Chondrocyte (in vitro differentiated cells): ENCODE measurements around the gene PHF21B. TPM values are rescaled to one million over a fixed set of nuclear protein-coding genes. Genes with fewer than 3 reads are reported as not detected.

Experiments
- DNase-seq: peaks from one replicate; pipeline ENCODE4 v3.0.0; 2021; ENCODE audit warnings: mixed read lengths, low spot score
- H3K27ac Mint-ChIP-seq: one replicate; pipeline ENCODE4 v1.8.0; 2021; ENCODE audit warnings: mild to moderate bottlenecking, moderate library complexity, mixed read lengths; ENCODE audit not compliant: unreplicated experiment
- H3K27me3 Mint-ChIP-seq: 2 replicates; pipeline ENCODE4 v1.8.0; 2021; ENCODE audit warnings: low read depth, mixed read lengths
- H3K36me3 Mint-ChIP-seq: 2 replicates; pipeline ENCODE4 v1.8.0; 2021; ENCODE audit warnings: low read depth, mixed read lengths
- H3K4me1 Mint-ChIP-seq: 2 replicates; pipeline ENCODE4 v1.8.0; 2021; ENCODE audit warnings: low read depth, mild to moderate bottlenecking, mixed read lengths
- H3K4me3 Mint-ChIP-seq: one replicate; pipeline ENCODE4 v1.8.0; 2021; ENCODE audit warnings: mild to moderate bottlenecking, moderate library complexity, mixed read lengths; ENCODE audit not compliant: unreplicated experiment
- H3K9me3 Mint-ChIP-seq: 2 replicates; pipeline ENCODE4 v1.8.0; 2021; ENCODE audit warnings: low read depth, mixed read lengths
- CTCF ChIP-seq: fragments of 200-600 bp; sonication (generic); IDR thresholded peaks from 2 replicates; pipeline ENCODE4 v1.5.0; 2021; ENCODE audit warnings: antibody characterized with exemption, mild to moderate bottlenecking, moderate library complexity
- total RNA-seq: library from RNA; stranded (reverse); gene quantifications from 3 replicates; pipeline ENCODE4 v1.2.1, GENCODE V29; 2021

PHF21B gene
- total RNA-seq, 1 donor from 2014 or later: 0.82 TPM

- peaks cover 3% of the 10 kb centered on the region for H3K4me1 Mint-ChIP-seq
- H3K27ac Mint-ChIP-seq: no peak overlapping the region
- no peak for TF ChIP-seq CTCF
- DNase-seq: no peak
- peaks cover 13% of the 10 kb centered on the region for H3K9me3 Mint-ChIP-seq
- no peaks in the 10 kb centered on the region for H3K36me3 Mint-ChIP-seq
- H3K27me3 Mint-ChIP-seq: peaks cover 38% of the 10 kb centered on the region
- H3K4me3 Mint-ChIP-seq: no peak overlapping the region
Observed at GRCh38 chr22:44838316-44839016, 171.3 kb downstream of the PHF21B start.

GRCh38 chr22:44837481-44837880, 172.3 kb downstream of the PHF21B start:
- no peak for TF ChIP-seq CTCF
- H3K4me1 Mint-ChIP-seq: peaks cover 3% of the 10 kb centered on the region
- peaks cover 38% of the 10 kb centered on the region for H3K27me3 Mint-ChIP-seq
- H3K27ac Mint-ChIP-seq: no peak overlapping the region
- no peak overlapping the region for H3K4me3 Mint-ChIP-seq
- no peak for DNase-seq
- H3K9me3 Mint-ChIP-seq: peaks cover 14% of the 10 kb centered on the region
- no peaks in the 10 kb centered on the region for H3K36me3 Mint-ChIP-seq

- peaks cover 2% of the 10 kb centered on the region for H3K36me3 Mint-ChIP-seq
- no peak overlapping the region for H3K27ac Mint-ChIP-seq
- no peak for DNase-seq
- H3K4me3 Mint-ChIP-seq: no peak overlapping the region
- H3K27me3 Mint-ChIP-seq: peaks cover 27% of the 10 kb centered on the region
- peaks cover 17% of the 10 kb centered on the region for H3K9me3 Mint-ChIP-seq
- no peak for TF ChIP-seq CTCF
- H3K4me1 Mint-ChIP-seq: peaks cover 3% of the 10 kb centered on the region
Observed at GRCh38 chr22:44834065-44834464, 175.7 kb downstream of the PHF21B start.

GRCh38 chr22:44831885-44832284, 177.9 kb downstream of the PHF21B start:
- Mint-ChIP-seq H3K9me3 (peaks cover 17% of the 10 kb centered on the region), H3K27ac (no peak overlapping the region), H3K27me3 (peaks cover 16% of the 10 kb centered on the region), H3K4me1 (no peaks in the 10 kb centered on the region), H3K36me3 (peaks cover 2% of the 10 kb centered on the region), H3K4me3 (no peak overlapping the region)
- no peak for TF ChIP-seq CTCF
- no peak for DNase-seq

Other genes starting within 250 kb of the PHF21B start
- 35.8 to 44.1 TPM (median 41.6 TPM) in 3 replicates for gene NUP50, start 153.9 kb upstream of the PHF21B start, total RNA-seq
- gene KIAA0930, start 230.9 kb upstream of the PHF21B start, total RNA-seq: 103 to 109 TPM (median 109 TPM) in 3 replicates